Effector memory CD8-positive, alpha-beta T cell (primary cell): ENCODE results near the gene ARMS2.
A peak's percentile ranks its signal among the peaks of the same experiment; 100 is the strongest.

Experiments used
- ATAC-seq: fragments of 150-1000 bp; cut with Tn5 transposase; replicated peaks from 2 replicates; pipeline ENCODE4 v1.10.0; 2021; ENCODE audit warnings: mild to moderate bottlenecking, moderate library complexity
- DNase-seq, 3 experiments: peaks; one replicate each; pipeline ENCODE4 v3.0.0; 2021
- H3K27ac Mint-ChIP-seq, 2 donors: one replicate each; pipeline ENCODE4 v1.8.0; 2022; ENCODE audit warnings: mild to moderate bottlenecking in 2 of 2, mixed read lengths in 2 of 2, moderate library complexity in 2 of 2
- H3K27me3 Mint-ChIP-seq, 2 donors: one replicate each; pipeline ENCODE4 v1.8.0; 2022; ENCODE audit warnings: mixed read lengths in 2 of 2
- H3K36me3 Mint-ChIP-seq: one replicate; pipeline ENCODE4 v1.8.0; 2022; ENCODE audit warnings: mild to moderate bottlenecking, moderate library complexity, mixed read lengths; ENCODE audit not compliant: insufficient read depth
- H3K4me1 Mint-ChIP-seq, 2 donors: one replicate each; pipeline ENCODE4 v1.8.0; 2022; ENCODE audit warnings: low read depth in 2 of 2, mixed read lengths in 2 of 2
- H3K4me3 Mint-ChIP-seq, 2 donors: one replicate each; pipeline ENCODE4 v1.8.0; 2022; ENCODE audit warnings: mild to moderate bottlenecking in 2 of 2, mixed read lengths in 2 of 2, moderate library complexity in 2 of 2
- H3K9me3 Mint-ChIP-seq, 2 donors: one replicate each; pipeline ENCODE4 v1.8.0; 2022; ENCODE audit warnings: mixed read lengths in 2 of 2

The ARMS2 gene

GRCh38 chr10:122495406-122496340 lies 41.2 kb downstream of the ARMS2 start:
- DNase-seq (no peak), ATAC-seq (peak; percentile 25)
- peaks cover 15 to 18% of the 10 kb centered on the region in 2 donors for H3K27me3 Mint-ChIP-seq
- no peaks in the 10 kb centered on the region for H3K9me3 Mint-ChIP-seq
- H3K4me3 Mint-ChIP-seq = peak overlapping the region in 1 of 2 donors; percentile 40
- H3K27ac Mint-ChIP-seq = peak overlapping the region in 1 of 2 donors; percentile 65
- H3K4me1 Mint-ChIP-seq = peaks cover 23 to 27% of the 10 kb centered on the region in 2 donors
- H3K36me3 Mint-ChIP-seq = peaks cover 9% of the 10 kb centered on the region

GRCh38 chr10:122497241-122497640 lies 42.8 kb downstream of the ARMS2 start:
- no peak for DNase-seq
- Mint-ChIP-seq H3K4me1 (peaks cover 11 to 17% of the 10 kb centered on the region in 2 donors), H3K4me3 (no peak overlapping the region), H3K9me3 (no peaks in the 10 kb centered on the region), H3K36me3 (peaks cover 9% of the 10 kb centered on the region), H3K27me3 (peaks cover 15 to 18% of the 10 kb centered on the region in 2 donors), H3K27ac (no peak overlapping the region)
- no peak for ATAC-seq

GRCh38 chr10:122498521-122498920 lies 44.1 kb downstream of the ARMS2 start:
- H3K9me3 Mint-ChIP-seq = no peaks in the 10 kb centered on the region
- no peak overlapping the region for H3K27ac Mint-ChIP-seq
- no peak for DNase-seq
- H3K4me1 Mint-ChIP-seq = peaks cover 11 to 14% of the 10 kb centered on the region in 2 donors
- H3K36me3 Mint-ChIP-seq = peaks cover 9% of the 10 kb centered on the region
- no peak for ATAC-seq
- no peak overlapping the region for H3K4me3 Mint-ChIP-seq
- peaks cover 9 to 11% of the 10 kb centered on the region in 2 donors for H3K27me3 Mint-ChIP-seq

- Mint-ChIP-seq H3K4me3 (no peak overlapping the region), H3K9me3 (no peaks in the 10 kb centered on the region), H3K27ac (no peak overlapping the region), H3K36me3 (peaks cover 9% of the 10 kb centered on the region), H3K27me3 (peaks cover 6 to 9% of the 10 kb centered on the region in 2 donors), H3K4me1 (peaks cover 11 to 14% of the 10 kb centered on the region in 2 donors)
- no peak for DNase-seq
- ATAC-seq = no peak
Observed at GRCh38 chr10:122499012-122499411, 44.6 kb downstream of the ARMS2 start.

- ATAC-seq = no peak
- no peak overlapping the region for H3K27ac Mint-ChIP-seq
- DNase-seq = no peak
- H3K36me3 Mint-ChIP-seq = peaks cover 9% of the 10 kb centered on the region
- peaks cover 11 to 14% of the 10 kb centered on the region in 2 donors for H3K4me1 Mint-ChIP-seq
- peaks cover 6 to 9% of the 10 kb centered on the region in 2 donors for H3K27me3 Mint-ChIP-seq
- no peaks in the 10 kb centered on the region for H3K9me3 Mint-ChIP-seq
- H3K4me3 Mint-ChIP-seq = no peak overlapping the region
Observed at GRCh38 chr10:122499491-122499941, 45.1 kb downstream of the ARMS2 start.

- H3K27ac Mint-ChIP-seq = no peak overlapping the region
- peaks cover 11 to 12% of the 10 kb centered on the region in 2 donors for H3K4me1 Mint-ChIP-seq
- H3K27me3 Mint-ChIP-seq = peaks cover under 1 to 9% of the 10 kb centered on the region in 2 donors
- no peaks in the 10 kb centered on the region for H3K9me3 Mint-ChIP-seq
- peaks cover 9% of the 10 kb centered on the region for H3K36me3 Mint-ChIP-seq
- H3K4me3 Mint-ChIP-seq = no peak overlapping the region
- no peak for ATAC-seq
- DNase-seq = no peak
Observed at GRCh38 chr10:122500194-122500593, 45.7 kb downstream of the ARMS2 start.

GRCh38 chr10:122500726-122501125 lies 46.3 kb downstream of the ARMS2 start:
- Mint-ChIP-seq H3K36me3 (peaks cover 8% of the 10 kb centered on the region), H3K9me3 (no peaks in the 10 kb centered on the region), H3K4me1 (peaks cover 11% of the 10 kb centered on the region in 2 donors), H3K27me3 (peaks cover 0 to 8% of the 10 kb centered on the region in 2 donors), H3K4me3 (no peak overlapping the region), H3K27ac (no peak overlapping the region)
- DNase-seq (no peak), ATAC-seq (no peak)

- DNase-seq (no peak), ATAC-seq (no peak)
- no peaks in the 10 kb centered on the region for H3K27me3 Mint-ChIP-seq
- H3K4me3 Mint-ChIP-seq = no peak overlapping the region
- peaks cover 3% of the 10 kb centered on the region in 2 donors for H3K4me1 Mint-ChIP-seq
- no peaks in the 10 kb centered on the region for H3K9me3 Mint-ChIP-seq
- no peak overlapping the region for H3K27ac Mint-ChIP-seq
- peaks cover 3% of the 10 kb centered on the region for H3K36me3 Mint-ChIP-seq
Observed at GRCh38 chr10:122503012-122503411, 48.6 kb downstream of the ARMS2 start.

GRCh38 chr10:122503886-122504609 lies 49.6 kb downstream of the ARMS2 start:
- peaks cover 3% of the 10 kb centered on the region in 2 donors for H3K4me1 Mint-ChIP-seq
- H3K27ac Mint-ChIP-seq = peak overlapping the region in 1 of 2 donors; percentile 23
- no peak overlapping the region for H3K4me3 Mint-ChIP-seq
- H3K36me3 Mint-ChIP-seq = peaks cover 2% of the 10 kb centered on the region
- no peaks in the 10 kb centered on the region for H3K9me3 Mint-ChIP-seq
- no peak for DNase-seq
- H3K27me3 Mint-ChIP-seq = peaks cover 0 to 7% of the 10 kb centered on the region in 2 donors
- ATAC-seq = no peak

GRCh38 chr10:122504610-122504950 lies 50.1 kb downstream of the ARMS2 start:
- H3K4me1 Mint-ChIP-seq = peaks cover under 1% of the 10 kb centered on the region in 2 donors
- no peaks in the 10 kb centered on the region for H3K36me3 Mint-ChIP-seq
- H3K4me3 Mint-ChIP-seq = no peak overlapping the region
- peak overlapping the region in 1 of 2 donors; percentile 23 for H3K27ac Mint-ChIP-seq
- ATAC-seq = no peak
- peaks cover 0 to 12% of the 10 kb centered on the region in 2 donors for H3K27me3 Mint-ChIP-seq
- no peaks in the 10 kb centered on the region for H3K9me3 Mint-ChIP-seq
- no peak for DNase-seq

GRCh38 chr10:122505011-122505410 lies 50.6 kb downstream of the ARMS2 start:
- H3K9me3 Mint-ChIP-seq = no peaks in the 10 kb centered on the region
- no peaks in the 10 kb centered on the region for H3K36me3 Mint-ChIP-seq
- no peak overlapping the region for H3K27ac Mint-ChIP-seq
- DNase-seq (no peak), ATAC-seq (no peak)
- H3K4me3 Mint-ChIP-seq = no peak overlapping the region
- H3K4me1 Mint-ChIP-seq = no peaks in the 10 kb centered on the region
- peaks cover 0 to 13% of the 10 kb centered on the region in 2 donors for H3K27me3 Mint-ChIP-seq

GRCh38 chr10:122505885-122506645 lies 51.6 kb downstream of the ARMS2 start:
- H3K27ac Mint-ChIP-seq = no peak overlapping the region
- ATAC-seq (no peak), DNase-seq (no peak)
- no peaks in the 10 kb centered on the region for H3K4me1 Mint-ChIP-seq
- no peak overlapping the region for H3K4me3 Mint-ChIP-seq
- peaks cover 0 to 13% of the 10 kb centered on the region in 2 donors for H3K27me3 Mint-ChIP-seq
- no peaks in the 10 kb centered on the region for H3K9me3 Mint-ChIP-seq
- no peaks in the 10 kb centered on the region for H3K36me3 Mint-ChIP-seq
